HEK293 (cell line): ENCODE data around the gene SDHAF1.

Experiments
- CTCF ChIA-PET: fragments of 350-600 bp; formaldehyde crosslinking; extraction: SDS; loops from one replicate; lab custom pipeline; 2021; ENCODE audit warnings: antibody characterized with exemption; lab: Yijun Ruan, JAX
- POLR2A ChIA-PET: fragments of 300-600 bp; formaldehyde crosslinking; extraction: SDS; loops from one replicate; lab custom pipeline; 2020; ENCODE audit warnings: antibody characterized with exemption, inconsistent platforms; lab: Yijun Ruan, JAX
- H3K27ac ChIP-seq: fragments of 200-500 bp; sonication (Bioruptor generic); 2 replicates; pipeline ENCODE4 v1.5.1; 2014; ENCODE audit warnings: low read depth, low read length, control low read depth, inconsistent platforms; ENCODE audit errors: extremely low read depth
- H3K36me3 ChIP-seq, 2 experiments: fragments of 200-500 bp in 1 of 2; sonication (Bioruptor generic) in 1 of 2; 1 replicate in 1 of 2; 2 replicates in 1 of 2; pipeline ENCODE4 v1.5.1; 2014 to 2017; ENCODE audit warnings: inconsistent platforms in 2 of 2, low read length in 2 of 2; ENCODE audit not compliant: control insufficient read depth in 2 of 2, insufficient read depth in 1 of 2
- H3K4me1 ChIP-seq: fragments of 200-500 bp; sonication (Bioruptor generic); 2 replicates; pipeline ENCODE4 v1.5.1; 2014; ENCODE audit warnings: mild to moderate bottlenecking, low read length, inconsistent platforms; ENCODE audit not compliant: control insufficient read depth, insufficient read depth
- H3K4me3 ChIP-seq: 2 replicates; pipeline ENCODE4 v1.5.1; 2011; ENCODE audit warnings: low read depth, mild to moderate bottlenecking, control low read depth, low read length, moderate library complexity
- H3K9me3 ChIP-seq: fragments of 200-500 bp; sonication (Bioruptor generic); 2 replicates; pipeline ENCODE4 v1.5.1; 2014; ENCODE audit warnings: low read depth, low read length, inconsistent platforms; ENCODE audit not compliant: control insufficient read depth, insufficient read depth
- BCL6B ChIP-seq: fragments of 450-650 bp; formaldehyde crosslinking; IDR thresholded peaks from 2 replicates; pipeline ENCODE4 v1.5.1; 2017; ENCODE audit warnings: missing biosample characterization, missing genetic modification characterization
- GFI1B ChIP-seq: fragments of 450-650 bp; formaldehyde crosslinking; IDR thresholded peaks from 2 replicates; pipeline ENCODE4 v1.5.1; 2016; ENCODE audit warnings: missing biosample characterization, missing genetic modification characterization
- HOXA7 ChIP-seq: sonication (generic); formaldehyde crosslinking; IDR thresholded peaks from 2 replicates; pipeline ENCODE4 v1.8.1; 2022; ENCODE audit warnings: missing genetic modification reagents, borderline replicate concordance
- OSR2 ChIP-seq: fragments of 450-650 bp; formaldehyde crosslinking; IDR thresholded peaks from 2 replicates; pipeline ENCODE4 v1.5.1; 2016; ENCODE audit warnings: missing biosample characterization, missing genetic modification characterization
- ZBTB1 ChIP-seq: fragments of 450-650 bp; formaldehyde crosslinking; IDR thresholded peaks from 2 replicates; pipeline ENCODE4 v1.5.1; 2016; ENCODE audit warnings: missing biosample characterization, missing genetic modification characterization
- ZBTB17 ChIP-seq: fragments of 450-650 bp; formaldehyde crosslinking; IDR thresholded peaks from 2 replicates; pipeline ENCODE4 v1.5.1; 2016; ENCODE audit warnings: missing biosample characterization, missing genetic modification characterization
- ZBTB44 ChIP-seq: fragments of 450-650 bp; IDR thresholded peaks from 2 replicates; pipeline ENCODE4 v1.5.1; 2018; ENCODE audit warnings: missing biosample characterization, mild to moderate bottlenecking, missing genetic modification characterization
- ZFHX2 ChIP-seq: fragments of 450-650 bp; formaldehyde crosslinking; conservative IDR thresholded peaks from 2 replicates; pipeline ENCODE4 v1.5.1; 2016; ENCODE audit warnings: missing biosample characterization, missing genetic modification characterization
- ZFP69B ChIP-seq: fragments of 450-650 bp; formaldehyde crosslinking; IDR thresholded peaks from 2 replicates; pipeline ENCODE4 v1.5.1; 2016; ENCODE audit warnings: missing biosample characterization, missing genetic modification characterization
- ZNF169 ChIP-seq: fragments of 450-650 bp; formaldehyde crosslinking; IDR thresholded peaks from 2 replicates; pipeline ENCODE4 v1.5.1; 2016; ENCODE audit warnings: missing biosample characterization, missing genetic modification characterization
- ZNF211 ChIP-seq: fragments of 450-650 bp; formaldehyde crosslinking; IDR thresholded peaks from 2 replicates; pipeline ENCODE4 v1.5.1; 2016; ENCODE audit warnings: low read depth, missing biosample characterization, missing genetic modification characterization
- ZNF221 ChIP-seq: fragments of 450-650 bp; formaldehyde crosslinking; IDR thresholded peaks from 2 replicates; pipeline ENCODE4 v1.5.1; 2017; ENCODE audit warnings: missing biosample characterization, missing genetic modification characterization, borderline replicate concordance
- ZNF37A ChIP-seq: fragments of 450-650 bp; IDR thresholded peaks from 2 replicates; pipeline ENCODE4 v1.5.1; 2018; ENCODE audit warnings: missing biosample characterization, missing genetic modification characterization
- ZNF394 ChIP-seq: fragments of 450-650 bp; formaldehyde crosslinking; IDR thresholded peaks from 2 replicates; pipeline ENCODE4 v1.5.1; 2016; ENCODE audit warnings: missing biosample characterization, missing genetic modification characterization, mild to moderate bottlenecking, moderate library complexity, borderline replicate concordance
- ZNF426 ChIP-seq: fragments of 450-650 bp; formaldehyde crosslinking; IDR thresholded peaks from 2 replicates; pipeline ENCODE4 v1.5.1; 2017; ENCODE audit warnings: missing biosample characterization, missing genetic modification characterization, mild to moderate bottlenecking, inconsistent platforms, moderate library complexity
- ZNF449 ChIP-seq: fragments of 450-650 bp; formaldehyde crosslinking; IDR thresholded peaks from 2 replicates; pipeline ENCODE4 v1.5.1; 2017; ENCODE audit warnings: missing biosample characterization, mild to moderate bottlenecking, missing genetic modification characterization, moderate library complexity
- ZNF473 ChIP-seq: fragments of 450-650 bp; formaldehyde crosslinking; IDR thresholded peaks from 2 replicates; pipeline ENCODE4 v1.5.1; 2017; ENCODE audit warnings: missing biosample characterization, missing genetic modification characterization
- ZNF501 ChIP-seq: fragments of 450-650 bp; formaldehyde crosslinking; IDR thresholded peaks from 2 replicates; pipeline ENCODE4 v1.5.1; 2016; ENCODE audit warnings: missing biosample characterization, missing genetic modification characterization
- ZNF514 ChIP-seq: fragments of 450-650 bp; formaldehyde crosslinking; IDR thresholded peaks from 2 replicates; pipeline ENCODE4 v1.5.1; 2016; ENCODE audit warnings: missing biosample characterization, missing genetic modification characterization
- ZNF530 ChIP-seq: fragments of 450-650 bp; formaldehyde crosslinking; IDR thresholded peaks from 2 replicates; pipeline ENCODE4 v1.5.1; 2016; ENCODE audit warnings: low read depth, missing biosample characterization, missing genetic modification characterization
- ZNF548 ChIP-seq: fragments of 450-650 bp; formaldehyde crosslinking; IDR thresholded peaks from 2 replicates; pipeline ENCODE4 v1.5.1; 2016; ENCODE audit warnings: missing biosample characterization, missing genetic modification characterization
- ZNF549 ChIP-seq: fragments of 450-650 bp; IDR thresholded peaks from 2 replicates; pipeline ENCODE4 v1.5.1; 2018; ENCODE audit warnings: missing biosample characterization, missing genetic modification characterization, mild to moderate bottlenecking, inconsistent platforms, moderate library complexity
- ZNF677 ChIP-seq: fragments of 450-650 bp; IDR thresholded peaks from 2 replicates; pipeline ENCODE4 v1.5.0; 2018; ENCODE audit warnings: missing biosample characterization, mild to moderate bottlenecking, missing genetic modification characterization, moderate library complexity
- ZNF701 ChIP-seq: fragments of 450-650 bp; formaldehyde crosslinking; IDR thresholded peaks from 2 replicates; pipeline ENCODE4 v1.5.1; 2016; ENCODE audit warnings: missing biosample characterization, missing genetic modification characterization
- ZNF76 ChIP-seq: fragments of 450-650 bp; formaldehyde crosslinking; IDR thresholded peaks from 2 replicates; pipeline ENCODE4; 2016; ENCODE audit warnings: low read depth, missing biosample characterization, missing genetic modification characterization, borderline replicate concordance
- ZNF777 ChIP-seq: fragments of 450-650 bp; formaldehyde crosslinking; IDR thresholded peaks from 2 replicates; pipeline ENCODE4 v1.5.1; 2017; ENCODE audit warnings: missing biosample characterization, missing genetic modification characterization, borderline replicate concordance
- ZXDB ChIP-seq: fragments of 450-650 bp; formaldehyde crosslinking; IDR thresholded peaks from 2 replicates; pipeline ENCODE4 v1.5.1; 2016; ENCODE audit warnings: missing biosample characterization, missing genetic modification characterization
- TF ChIP-seq, protein P1 (sequence below): fragments of 450-650 bp; formaldehyde crosslinking; optimal IDR thresholded peaks from 2 replicates; pipeline ENCODE3; 2016; ENCODE audit warnings: missing biosample characterization, mild to moderate bottlenecking, missing genetic modification characterization
- TF ChIP-seq, protein P2 (sequence below): fragments of 450-650 bp; formaldehyde crosslinking; IDR thresholded peaks from 2 replicates; pipeline ENCODE4 v1.5.1; 2016; ENCODE audit warnings: missing biosample characterization, missing genetic modification characterization

SDHAF1 gene

GRCh38 chr19:35978271-35978670 lies 16.7 kb upstream of the SDHAF1 start:
- Histone ChIP-seq H3K27ac (no peak overlapping the region), H3K36me3 (no peaks in the 10 kb centered on the region), H3K4me1 (no peaks in the 10 kb centered on the region), H3K9me3 (no peaks in the 10 kb centered on the region), H3K4me3 (no peak overlapping the region)
- TF ChIP-seq HOXA7 (CRISPR knock-in tag), result no peak
- TF ChIP-seq ZNF449, result no peak
- no peak for TF ChIP-seq ZBTB1 (tag by site-specific recombination)
- no peak for TF ChIP-seq BCL6B (tag by site-specific recombination)
- CTCF ChIA-PET, result interaction anchor here (0.6 to 1.0 kb wide), 5 partner anchors 9 to 1654 kb away, joined by 3 to 4 read pairs (median 4); no protein-coding TSS in a partner anchor
- POLR2A ChIA-PET, result no interaction called here

- ChIA-PET CTCF (interaction anchor here (0.6 to 1.0 kb wide), 2 partner anchors 19 to 38 kb away, joined by 3 to 4 read pairs; no protein-coding TSS in a partner anchor), POLR2A (no interaction called here)
- Histone ChIP-seq H3K4me1 (no peaks in the 10 kb centered on the region), H3K27ac (no peak overlapping the region), H3K4me3 (no peak overlapping the region), H3K9me3 (no peaks in the 10 kb centered on the region), H3K36me3 (no peaks in the 10 kb centered on the region)
- no peak for TF ChIP-seq ZNF677 (tag by site-specific recombination)
- no peak for TF ChIP-seq ZNF514 (tag by site-specific recombination)
- TF ChIP-seq ZBTB17 (tag by site-specific recombination), result no peak
- TF ChIP-seq, protein P1, sequence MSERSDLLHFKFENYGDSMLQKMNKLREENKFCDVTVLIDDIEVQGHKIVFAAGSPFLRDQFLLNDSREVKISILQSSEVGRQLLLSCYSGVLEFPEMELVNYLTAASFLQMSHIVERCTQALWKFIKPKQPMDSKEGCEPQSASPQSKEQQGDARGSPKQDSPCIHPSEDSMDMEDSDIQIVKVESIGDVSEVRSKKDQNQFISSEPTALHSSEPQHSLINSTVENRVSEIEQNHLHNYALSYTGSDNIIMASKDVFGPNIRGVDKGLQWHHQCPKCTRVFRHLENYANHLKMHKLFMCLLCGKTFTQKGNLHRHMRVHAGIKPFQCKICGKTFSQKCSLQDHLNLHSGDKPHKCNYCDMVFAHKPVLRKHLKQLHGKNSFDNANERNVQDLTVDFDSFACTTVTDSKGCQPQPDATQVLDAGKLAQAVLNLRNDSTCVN, result no peak
- TF ChIP-seq GFI1B (tag by site-specific recombination), result no peak
- TF ChIP-seq, protein P2, sequence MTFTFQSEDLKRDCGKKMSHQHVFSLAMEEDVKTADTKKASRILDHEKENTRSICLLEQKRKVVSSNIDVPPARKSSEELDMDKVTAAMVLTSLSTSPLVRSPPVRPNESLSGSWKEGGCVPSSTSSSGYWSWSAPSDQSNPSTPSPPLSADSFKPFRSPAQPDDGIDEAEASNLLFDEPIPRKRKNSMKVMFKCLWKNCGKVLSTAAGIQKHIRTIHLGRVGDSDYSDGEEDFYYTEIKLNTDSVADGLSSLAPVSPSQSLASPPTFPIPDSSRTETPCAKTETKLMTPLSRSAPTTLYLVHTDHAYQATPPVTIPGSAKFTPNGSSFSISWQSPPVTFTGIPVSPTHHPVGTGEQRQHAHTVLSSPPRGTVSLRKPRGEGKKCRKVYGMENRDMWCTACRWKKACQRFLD, result no peak
- no peak for TF ChIP-seq ZNF426 (tag by site-specific recombination)
- no peak for TF ChIP-seq ZNF548 (tag by site-specific recombination)
- no peak for TF ChIP-seq ZNF501 (tag by site-specific recombination)
- 0 out of 2 replicates have a peak, but pooled peaks have one; percentile 24 for TF ChIP-seq ZNF211 (tag by site-specific recombination)
- no peak for TF ChIP-seq ZNF549 (tag by site-specific recombination)
- TF ChIP-seq ZNF473 (tag by site-specific recombination), result no peak
- no peak for TF ChIP-seq ZNF221
- TF ChIP-seq ZNF76 (tag by site-specific recombination), result no peak
- no peak for TF ChIP-seq ZFP69B
- TF ChIP-seq OSR2 (tag by site-specific recombination), result no peak
- no peak for TF ChIP-seq ZBTB44 (tag by site-specific recombination)
- TF ChIP-seq ZNF777 (tag by site-specific recombination), result 0 out of 2 replicates have a peak, but pooled peaks have one; percentile 11
- TF ChIP-seq ZXDB, result no peak
- no peak for TF ChIP-seq ZNF701 (tag by site-specific recombination)
- TF ChIP-seq ZNF394 (tag by site-specific recombination), result no peak
- peak; percentile 14; the same call in 1 of the 2 replicates for TF ChIP-seq ZFHX2 (tag by site-specific recombination)
- TF ChIP-seq ZNF530 (tag by site-specific recombination), result 0 out of 2 replicates have a peak, but pooled peaks have one; percentile 12
- TF ChIP-seq ZNF169 (tag by site-specific recombination), result no peak
- no peak for TF ChIP-seq ZNF37A (tag by site-specific recombination)
Measured at GRCh38 chr19:35978832-35979365, 16.1 kb upstream of the SDHAF1 start.
